HepG2 (cell line): ENCODE measurements around the gene ZCCHC7. TPM values are rescaled to one million over a fixed set of nuclear protein-coding genes. Genes with fewer than 3 reads are reported as not detected.
A peak's percentile ranks its signal among the peaks of the same experiment; 100 is the strongest.

Source experiments
- ATAC-seq: fragments of 200-7000 bp; cut with Tn5 transposase; 3 replicates; pipeline ENCODE4 v1.9.1; 2020; ENCODE audit warnings: mild to moderate bottlenecking, moderate library complexity
- BruUV-seq: library from RNA; stranded (reverse); fragments of 400-500 nt; replicated peaks from 2 replicates; lab custom pipeline; 2021; lab: Mats Ljungman, UMichigan
- CTCF ChIA-PET: fragments of 300-600 bp; formaldehyde crosslinking; extraction: SDS; loops from one replicate; lab custom pipeline; 2021; ENCODE audit warnings: low total read pairs, inconsistent platforms, low intra/inter-chr PET ratio; lab: Yijun Ruan, JAX
- POLR2A ChIA-PET: fragments of 350-600 bp; sonication (Branson Sonifier 250); formaldehyde crosslinking; loops from one replicate; lab custom pipeline; 2020; ENCODE audit warnings: antibody characterized with exemption, inconsistent platforms; lab: Yijun Ruan, JAX
- DNase-seq: peaks from one replicate; pipeline ENCODE4 v3.0.0-alpha.2; 2015; ENCODE audit warnings: low spot score
- FAIRE-seq: peaks from 3 replicates; lab custom pipeline; 2011; peaks lifted over from hg19 to GRCh38; lab: Jason Lieb, UNC
- H2AFZ ChIP-seq: one replicate; pipeline ENCODE4 v1.6.1; 2011; ENCODE audit warnings: low read length, inconsistent platforms
- H3K27ac ChIP-seq: fragments of 300-600 bp; 3 replicates; pipeline ENCODE4 v1.8.0; 2011; ENCODE audit warnings: mixed run types, mild to moderate bottlenecking, mixed read lengths, low read length, inconsistent platforms; ENCODE audit not compliant: insufficient read depth; ENCODE audit errors: extremely low read length
- H3K27me3 ChIP-seq, 2 experiments: fragments of 200-600 bp in 1 of 2; 2 replicates in 1 of 2; 3 replicates in 1 of 2; pipeline versions ENCODE4 v1.6.0 to v1.8.0; 2011; ENCODE audit warnings: low read length in 2 of 2, mild to moderate bottlenecking in 2 of 2, moderate library complexity in 2 of 2, inconsistent platforms in 1 of 2; ENCODE audit not compliant: insufficient read depth in 2 of 2, control insufficient read depth in 1 of 2
- H3K36me3 ChIP-seq, 2 experiments: fragments of 200-600 bp in 1 of 2; replicated peaks in 1 of 2; 2 replicates in 1 of 2; 3 replicates in 1 of 2; pipeline versions ENCODE4 v1.5.1 to v1.8.0; 2011; ENCODE audit warnings: low read length in 2 of 2, inconsistent platforms in 1 of 2; ENCODE audit not compliant: insufficient read depth in 2 of 2, control insufficient read depth in 1 of 2
- H3K4me1 ChIP-seq: 2 replicates; pipeline ENCODE4 v1.5.1; 2012; ENCODE audit warnings: low read length, inconsistent platforms; ENCODE audit not compliant: insufficient read depth
- H3K4me2 ChIP-seq: 2 replicates; pipeline ENCODE4 v1.6.0; 2011; ENCODE audit warnings: low read depth, low read length, inconsistent platforms
- H3K4me3 ChIP-seq, 3 experiments: fragments of 200-600 bp in 1 of 3; sonication (generic), shearing (Covaris generic) in 1 of 3; replicated peaks in 1 of 3; 2 replicates each; pipeline ENCODE4 v1.5.1; 2011 to 2016; ENCODE audit warnings: low read length in 3 of 3, inconsistent platforms in 2 of 3, low read depth in 2 of 3, mild to moderate bottlenecking in 2 of 3, control low read depth in 1 of 3, mixed read lengths in 1 of 3; ENCODE audit not compliant: insufficient read depth in 1 of 3
- H3K79me2 ChIP-seq: one replicate; pipeline ENCODE4 v1.6.1; 2011; ENCODE audit warnings: low read length, inconsistent platforms; ENCODE audit not compliant: insufficient read depth
- H3K9ac ChIP-seq: 2 replicates; pipeline ENCODE4 v1.6.0; 2011; ENCODE audit warnings: mild to moderate bottlenecking, low read depth, low read length, inconsistent platforms; ENCODE audit not compliant: insufficient read depth
- H3K9me3 ChIP-seq: 2 replicates; pipeline ENCODE4 v1.5.1; 2012; ENCODE audit warnings: mild to moderate bottlenecking, low read length
- H4K20me1 ChIP-seq: 2 replicates; pipeline ENCODE4 v1.6.0; 2011; ENCODE audit warnings: inconsistent platforms, mild to moderate bottlenecking, low read length, moderate library complexity; ENCODE audit not compliant: insufficient read depth
- DNMT1 ChIP-seq: sonication (generic); formaldehyde crosslinking; IDR thresholded peaks from 2 replicates; pipeline ENCODE4 v1.5.1; 2020; ENCODE audit warnings: mild to moderate bottlenecking, missing genetic modification reagents
- SMAD1 ChIP-seq: sonication (generic); formaldehyde crosslinking; IDR thresholded peaks from 2 replicates; pipeline ENCODE4 v1.4.0; 2020; ENCODE audit warnings: missing genetic modification reagents, low read depth, mild to moderate bottlenecking, borderline replicate concordance
- ZNF629 ChIP-seq: sonication (generic); formaldehyde crosslinking; conservative IDR thresholded peaks from 2 replicates; pipeline ENCODE4 v1.5.0; 2020; ENCODE audit warnings: missing genetic modification reagents
- WGBS: methylation state at CpG from one replicate; pipeline ENCODE4 v1.1.6; 2017; ENCODE audit warnings: low lambda C conversion rate; 5-methylcytosine and 5-hydroxymethylcytosine counted together
- in situ Hi-C: cut with HindIII; loops from 2 replicates; pipeline ENCODE4 v1.10.0; 2017; ENCODE audit warnings: low pct_unique_long_range_greater_than_20kb; ENCODE audit not compliant: extremely low pct_ligation_motif_present
- intact Hi-C: fragments of 100-400 bp; cut with micrococcal nuclease; formaldehyde crosslinking; loops from one replicate; pipeline ENCODE4 v1.10.0; 2022; ENCODE audit not compliant: unreplicated experiment
- polyA plus RNA-seq, 8 experiments: library from polyadenylated mRNA; depleted of rRNA in 3 of 8; stranded (reverse) in 7 of 8; unstranded in 1 of 8; fragments of >200 nt; fragmentation: Illumina TruSeq in 4 of 8; extraction: Trizol in 4 of 8; gene quantifications; 2 replicates each; pipeline versions ENCODE4 v1.2.1 to v1.2.3, GENCODE V29; 2011 to 2016; ENCODE audit warnings: low read depth in 4 of 8, missing spikeins in 1 of 8, mixed read lengths in 1 of 8; ENCODE audit not compliant: insufficient read depth in 1 of 8
- total RNA-seq, 5 experiments: library from RNA; depleted of rRNA; stranded (reverse); fragments of >200 nt; fragmentation: Illumina TruSeq; extraction: Trizol; gene quantifications; 2 replicates each; pipeline ENCODE4 v1.2.3, GENCODE V29; 2016; ENCODE audit warnings: low read depth in 1 of 5
- TF ChIP-seq, protein P1 (sequence below): sonication (generic); formaldehyde crosslinking; IDR thresholded peaks from 2 replicates; pipeline ENCODE4 v1.8.0; 2022; ENCODE audit warnings: low read depth, missing genetic modification reagents
- TF ChIP-seq, protein P2 (sequence below): IDR thresholded peaks from 2 replicates; pipeline ENCODE4 v1.6.1; 2012; ENCODE audit warnings: low read length, improper control_type of control experiment

Gene ZCCHC7
- total and polyA plus RNA-seq, 2 of the 13 experiments (the other 11 are each of a cell fraction or from before 2014, with no cell fraction given) = 13.6 to 19.3 TPM

DNA sequence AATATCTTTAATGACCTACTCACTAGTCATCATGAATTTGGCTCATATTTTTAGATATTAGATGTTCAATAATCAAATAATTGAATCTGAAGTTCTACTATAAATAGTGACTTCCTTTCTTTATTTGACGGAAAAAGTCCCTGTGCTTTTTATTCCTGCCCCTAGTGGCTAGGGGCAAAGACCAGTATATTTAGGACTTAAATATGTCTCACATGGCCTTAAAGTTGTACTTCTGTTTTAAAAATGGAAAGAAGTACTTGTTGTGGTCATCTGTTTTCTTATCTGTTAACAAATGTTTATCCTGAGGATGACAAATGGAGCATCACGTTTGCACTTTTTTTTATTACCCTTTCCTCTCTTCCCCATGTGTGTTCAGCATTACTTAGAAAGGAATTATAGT is 212.9 kb downstream of the ZCCHC7 start (continued):
- TF ChIP-seq, protein P1, sequence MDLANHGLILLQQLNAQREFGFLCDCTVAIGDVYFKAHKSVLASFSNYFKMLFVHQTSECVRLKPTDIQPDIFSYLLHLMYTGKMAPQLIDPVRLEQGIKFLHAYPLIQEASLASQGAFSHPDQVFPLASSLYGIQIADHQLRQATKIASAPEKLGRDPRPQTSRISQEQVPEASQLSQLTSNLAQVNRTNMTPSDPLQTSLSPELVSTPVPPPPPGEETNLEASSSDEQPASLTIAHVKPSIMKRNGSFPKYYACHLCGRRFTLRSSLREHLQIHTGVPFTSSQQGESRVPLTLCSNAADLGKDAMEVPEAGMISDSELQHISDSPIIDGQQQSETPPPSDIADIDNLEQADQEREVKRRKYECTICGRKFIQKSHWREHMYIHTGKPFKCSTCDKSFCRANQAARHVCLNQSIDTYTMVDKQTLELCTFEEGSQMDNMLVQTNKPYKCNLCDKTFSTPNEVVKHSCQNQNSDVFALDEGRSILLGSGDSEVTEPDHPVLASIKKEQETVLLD = no peak
- TF ChIP-seq DNMT1 (CRISPR knock-in tag) = no peak
- TF ChIP-seq, protein P2, sequence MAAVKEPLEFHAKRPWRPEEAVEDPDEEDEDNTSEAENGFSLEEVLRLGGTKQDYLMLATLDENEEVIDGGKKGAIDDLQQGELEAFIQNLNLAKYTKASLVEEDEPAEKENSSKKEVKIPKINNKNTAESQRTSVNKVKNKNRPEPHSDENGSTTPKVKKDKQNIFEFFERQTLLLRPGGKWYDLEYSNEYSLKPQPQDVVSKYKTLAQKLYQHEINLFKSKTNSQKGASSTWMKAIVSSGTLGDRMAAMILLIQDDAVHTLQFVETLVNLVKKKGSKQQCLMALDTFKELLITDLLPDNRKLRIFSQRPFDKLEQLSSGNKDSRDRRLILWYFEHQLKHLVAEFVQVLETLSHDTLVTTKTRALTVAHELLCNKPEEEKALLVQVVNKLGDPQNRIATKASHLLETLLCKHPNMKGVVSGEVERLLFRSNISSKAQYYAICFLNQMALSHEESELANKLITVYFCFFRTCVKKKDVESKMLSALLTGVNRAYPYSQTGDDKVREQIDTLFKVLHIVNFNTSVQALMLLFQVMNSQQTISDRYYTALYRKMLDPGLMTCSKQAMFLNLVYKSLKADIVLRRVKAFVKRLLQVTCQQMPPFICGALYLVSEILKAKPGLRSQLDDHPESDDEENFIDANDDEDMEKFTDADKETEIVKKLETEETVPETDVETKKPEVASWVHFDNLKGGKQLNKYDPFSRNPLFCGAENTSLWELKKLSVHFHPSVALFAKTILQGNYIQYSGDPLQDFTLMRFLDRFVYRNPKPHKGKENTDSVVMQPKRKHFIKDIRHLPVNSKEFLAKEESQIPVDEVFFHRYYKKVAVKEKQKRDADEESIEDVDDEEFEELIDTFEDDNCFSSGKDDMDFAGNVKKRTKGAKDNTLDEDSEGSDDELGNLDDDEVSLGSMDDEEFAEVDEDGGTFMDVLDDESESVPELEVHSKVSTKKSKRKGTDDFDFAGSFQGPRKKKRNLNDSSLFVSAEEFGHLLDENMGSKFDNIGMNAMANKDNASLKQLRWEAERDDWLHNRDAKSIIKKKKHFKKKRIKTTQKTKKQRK = no peak
- TF ChIP-seq, all 625 proteins: peak for 0

DNA sequence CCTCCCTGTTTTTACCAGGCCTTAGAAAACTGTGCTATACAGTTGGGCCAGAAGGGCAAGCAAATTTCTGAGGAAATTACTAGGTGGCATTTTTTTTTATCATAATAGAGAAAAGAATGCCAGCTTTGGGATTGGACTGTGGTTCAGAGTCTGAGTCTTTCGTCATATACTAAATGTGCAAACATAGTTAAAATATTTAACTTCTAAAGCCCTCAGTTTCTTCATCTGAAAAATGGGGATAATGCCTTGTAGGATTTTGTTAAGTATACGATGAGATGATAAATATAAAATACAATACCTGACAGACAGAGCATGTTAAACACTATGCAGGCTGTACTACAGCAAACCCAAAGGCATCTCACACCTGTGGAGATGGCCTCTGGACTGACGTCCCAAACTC is 214.9 kb downstream of the ZCCHC7 start:
- in situ Hi-C loops = no loop called here
- Histone ChIP-seq H3K27me3 (no peaks in the 10 kb centered on the region), H3K36me3 (no peaks in the 10 kb centered on the region), H3K27ac (no peak overlapping the region), H3K9me3 (no peaks in the 10 kb centered on the region), H2AFZ (no peak overlapping the region), H3K4me2 (no peak overlapping the region), H3K79me2 (no peaks in the 10 kb centered on the region), H3K9ac (no peak overlapping the region), H3K4me1 (peaks cover 18% of the 10 kb centered on the region), H3K4me3 (no peak overlapping the region), H4K20me1 (no peaks in the 10 kb centered on the region; the same call in 1 of the 2 replicates)
- ATAC-seq (no peak), FAIRE-seq (no peak), DNase-seq (no peak)
- ChIA-PET CTCF (no interaction called here), POLR2A (no interaction called here)
- intact Hi-C loops = no loop called here
- WGBS = 96% methylated on average over 3 of the region's 3 CpGs
- no peak for TF ChIP-seq SMAD1 (CRISPR knock-in tag)
- TF ChIP-seq ZNF629 (CRISPR knock-in tag) = peak; percentile 82
- BruUV-seq = no TSS peak
